ENCODE data around the gene FBP1. TPM values are rescaled to one million over a fixed set of nuclear protein-coding genes. Genes with fewer than 3 reads are reported as not detected.

FBP1 gene
- total RNA-seq, 1 donor from 2014 or later, result not detected

DNA sequence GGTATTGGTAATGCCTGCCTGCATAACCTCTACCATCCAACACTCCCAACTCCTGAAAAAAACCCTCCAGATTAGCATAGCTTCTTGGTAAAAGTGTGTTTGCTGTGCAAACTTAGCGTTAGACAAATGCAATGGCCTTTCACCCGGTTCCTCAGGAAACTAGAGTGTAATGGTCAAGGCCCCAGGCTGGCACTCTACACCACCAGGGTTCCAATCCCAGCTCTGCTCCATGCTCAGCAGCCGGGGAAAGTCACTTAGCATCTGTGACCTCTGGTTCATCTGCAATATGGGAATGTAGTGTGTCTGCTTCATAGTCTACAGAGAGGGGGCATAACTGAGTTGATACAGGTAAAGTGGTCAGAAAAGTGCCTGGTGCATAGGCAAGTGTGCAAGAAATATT, 9.0 kb downstream of the FBP1 start:
- TF ChIP-seq CTCF (IDR thresholded peaks at IDR 0.05), result no peak
- peaks cover 11% of the 10 kb centered on the region for H3K27me3 Mint-ChIP-seq (ENCODE audit: low read depth)
- peaks cover 6% of the 10 kb centered on the region for H3K4me1 Mint-ChIP-seq (ENCODE audit: low read depth)
- no peaks in the 10 kb centered on the region for H3K36me3 Mint-ChIP-seq (ENCODE audit: low read depth)
- no peak overlapping the region for H3K4me3 Mint-ChIP-seq (ENCODE audit: unreplicated experiment)
- H3K9me3 Mint-ChIP-seq (ENCODE audit: low read depth), result no peaks in the 10 kb centered on the region
- no peak overlapping the region for H3K27ac Mint-ChIP-seq (ENCODE audit: unreplicated experiment)
- no peak for DNase-seq (ENCODE audit: low spot score)

GRCh38 chr9:94627287-94627686, 12.0 kb downstream of the FBP1 start:
- TF ChIP-seq CTCF (IDR thresholded peaks at IDR 0.05), result no peak
- no peak for DNase-seq (ENCODE audit: low spot score)
- Mint-ChIP-seq H3K9me3 (ENCODE audit: low read depth) (no peaks in the 10 kb centered on the region), H3K4me3 (ENCODE audit: unreplicated experiment) (no peak overlapping the region), H3K27me3 (ENCODE audit: low read depth) (peaks cover 4% of the 10 kb centered on the region), H3K36me3 (ENCODE audit: low read depth) (no peaks in the 10 kb centered on the region), H3K27ac (ENCODE audit: unreplicated experiment) (no peak overlapping the region), H3K4me1 (ENCODE audit: low read depth) (peaks cover 19% of the 10 kb centered on the region)

DNA sequence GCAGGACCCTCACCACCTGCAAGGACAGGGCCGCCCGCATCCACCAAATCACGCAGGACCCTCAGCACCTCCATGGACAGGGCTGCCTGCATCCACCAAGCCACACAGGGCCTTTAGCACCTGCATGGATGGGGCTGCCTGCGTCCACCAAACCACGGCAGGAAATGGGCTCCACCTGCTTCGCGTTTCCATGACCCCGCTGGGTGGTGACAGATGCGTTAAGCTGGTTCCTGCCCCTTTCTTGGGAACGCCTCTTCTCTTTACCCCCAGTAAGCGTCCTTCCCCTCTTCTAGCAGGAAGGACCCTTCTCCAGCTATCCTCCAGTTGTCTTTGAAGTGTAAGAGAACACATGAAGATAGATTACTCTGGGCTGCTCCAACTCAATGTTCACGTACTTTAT, 13.5 kb downstream of the FBP1 start:
- Mint-ChIP-seq H3K4me3 (ENCODE audit: unreplicated experiment) (no peak overlapping the region), H3K27ac (ENCODE audit: unreplicated experiment) (no peak overlapping the region), H3K27me3 (ENCODE audit: low read depth) (no peaks in the 10 kb centered on the region), H3K4me1 (ENCODE audit: low read depth) (peaks cover 20% of the 10 kb centered on the region), H3K36me3 (ENCODE audit: low read depth) (no peaks in the 10 kb centered on the region), H3K9me3 (ENCODE audit: low read depth) (no peaks in the 10 kb centered on the region)
- no peak for DNase-seq (ENCODE audit: low spot score)
- no peak for TF ChIP-seq CTCF (IDR thresholded peaks at IDR 0.05)

- no peak for DNase-seq (ENCODE audit: low spot score)
- Mint-ChIP-seq H3K27me3 (ENCODE audit: low read depth) (peaks cover 2% of the 10 kb centered on the region), H3K4me1 (ENCODE audit: low read depth) (peaks cover 17% of the 10 kb centered on the region), H3K9me3 (ENCODE audit: low read depth) (no peaks in the 10 kb centered on the region), H3K4me3 (ENCODE audit: unreplicated experiment) (no peak overlapping the region), H3K27ac (ENCODE audit: unreplicated experiment) (peak overlapping the region; percentile 28), H3K36me3 (ENCODE audit: low read depth) (peaks cover 1% of the 10 kb centered on the region)
- no peak for TF ChIP-seq CTCF (IDR thresholded peaks at IDR 0.05)
Measured at GRCh38 chr9:94624629-94625028, 14.7 kb downstream of the FBP1 start.

DNA sequence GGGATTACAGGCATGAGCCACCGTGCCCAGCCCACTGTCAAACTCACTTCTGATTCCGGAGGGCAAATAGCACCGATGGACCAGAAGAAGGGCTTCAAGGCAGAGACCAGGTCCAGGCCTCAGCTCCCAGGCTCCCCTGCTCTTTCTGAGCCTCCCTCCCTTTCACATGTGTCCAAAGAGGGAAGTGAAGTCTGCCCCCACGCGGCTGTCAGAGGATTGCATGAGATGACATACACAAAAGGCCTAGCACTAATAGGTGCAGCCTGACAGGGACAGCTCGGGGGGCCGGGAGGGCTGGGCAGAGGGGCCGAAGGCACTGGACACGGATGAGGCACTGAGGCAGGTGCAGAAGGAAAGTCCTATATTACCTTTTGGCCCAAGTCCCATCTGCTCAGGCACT, 16.1 kb downstream of the FBP1 start:
- H3K4me3 Mint-ChIP-seq (ENCODE audit: unreplicated experiment), result no peak overlapping the region
- DNase-seq (ENCODE audit: low spot score), result no peak
- H3K27ac Mint-ChIP-seq (ENCODE audit: unreplicated experiment), result no peak overlapping the region
- peaks cover 23% of the 10 kb centered on the region for H3K4me1 Mint-ChIP-seq (ENCODE audit: low read depth)
- peaks cover 2% of the 10 kb centered on the region for H3K27me3 Mint-ChIP-seq (ENCODE audit: low read depth)
- peaks cover 1% of the 10 kb centered on the region for H3K36me3 Mint-ChIP-seq (ENCODE audit: low read depth)
- TF ChIP-seq CTCF (IDR thresholded peaks at IDR 0.05), result peak; percentile 59
- H3K9me3 Mint-ChIP-seq (ENCODE audit: low read depth), result no peaks in the 10 kb centered on the region
